SK-N-SH (cell line): ENCODE data around the gene TAS2R50. TPM values are rescaled to one million over a fixed set of nuclear protein-coding genes. Genes with fewer than 3 reads are reported as not detected.

ENCODE experiments used
- CTCF ChIA-PET: fragments of 300-600, 350-600 bp; formaldehyde crosslinking; extraction: SDS; loops from one replicate; lab custom pipeline; 2021; lab: Yijun Ruan, JAX
- POLR2A ChIA-PET: fragments of 350-600 bp; sonication (Branson Sonifier 250); formaldehyde crosslinking; extraction: SDS; loops from one replicate; lab custom pipeline; 2020; ENCODE audit warnings: antibody characterized with exemption, inconsistent platforms; lab: Yijun Ruan, JAX
- DNase-seq: peaks from one replicate; pipeline ENCODE4 v3.0.0; 2012
- H2AFZ ChIP-seq: fragments of 200-600 bp; sonication (generic); 2 replicates; pipeline ENCODE4 v1.8.1; 2016; ENCODE audit warnings: antibody characterized with exemption, mild to moderate bottlenecking, low read depth
- H3F3A ChIP-seq: fragments of 200-600 bp; sonication (generic); replicated peaks from 2 replicates; pipeline ENCODE3; 2016; ENCODE audit warnings: antibody characterized with exemption, mild to moderate bottlenecking; ENCODE audit not compliant: insufficient read depth
- H3K27ac ChIP-seq, 2 experiments: fragments of 200-500 bp in 1 of 2; fragments of 200-600 bp in 1 of 2; sonication (Bioruptor generic) in 1 of 2; sonication (generic), shearing (Covaris generic) in 1 of 2; 2 replicates each; pipeline versions ENCODE4 v1.5.1 to v1.6.1; 2014 to 2016; ENCODE audit warnings: low read depth in 2 of 2, inconsistent platforms in 1 of 2, low read length in 1 of 2, mild to moderate bottlenecking in 1 of 2, mixed read lengths in 1 of 2
- H3K27me3 ChIP-seq: fragments of 200-600 bp; sonication (generic), shearing (Covaris generic); 2 replicates; pipeline ENCODE4 v1.6.1; 2016; ENCODE audit warnings: mixed run types; ENCODE audit not compliant: insufficient read depth
- H3K36me3 ChIP-seq, 2 experiments: fragments of 200-500 bp in 1 of 2; fragments of 200-600 bp in 1 of 2; sonication (Bioruptor generic) in 1 of 2; sonication (generic) in 1 of 2; replicated peaks in 1 of 2; 2 replicates each; pipeline versions ENCODE3 to v1.5.1; 2014 to 2016; ENCODE audit warnings: low read length in 1 of 2, mild to moderate bottlenecking in 1 of 2; ENCODE audit not compliant: insufficient read depth in 2 of 2, control insufficient read depth in 1 of 2
- H3K4me1 ChIP-seq, 2 experiments: fragments of 200-500 bp in 1 of 2; fragments of 200-600 bp in 1 of 2; sonication (Bioruptor generic) in 1 of 2; sonication (generic), shearing (Covaris generic) in 1 of 2; 2 replicates each; pipeline versions ENCODE4 v1.5.1 to v1.6.1; 2014 to 2016; ENCODE audit warnings: low read depth in 1 of 2, low read length in 1 of 2, mixed run types in 1 of 2; ENCODE audit not compliant: insufficient read depth in 2 of 2, control insufficient read depth in 1 of 2
- H3K4me2 ChIP-seq: fragments of 200-600 bp; sonication (generic), shearing (Covaris generic); 2 replicates; pipeline ENCODE4 v1.6.1; 2017; ENCODE audit warnings: mixed run types
- H3K4me3 ChIP-seq, 2 experiments: fragments of 200-500 bp in 1 of 2; fragments of 200-600 bp in 1 of 2; sonication (Bioruptor generic) in 1 of 2; sonication (generic), shearing (Covaris generic) in 1 of 2; 2 replicates each; pipeline versions ENCODE4 v1.5.1 to v1.8.1; 2014 to 2016; ENCODE audit warnings: low read depth in 2 of 2, inconsistent platforms in 1 of 2, low read length in 1 of 2, mild to moderate bottlenecking in 1 of 2, mixed read lengths in 1 of 2, moderate library complexity in 1 of 2
- H3K79me2 ChIP-seq: fragments of 200-600 bp; sonication (generic); 2 replicates; pipeline ENCODE4 v1.8.1; 2017; ENCODE audit warnings: mild to moderate bottlenecking; ENCODE audit not compliant: insufficient read depth
- H3K9ac ChIP-seq: fragments of 200-600 bp; sonication (generic); 2 replicates; pipeline ENCODE4 v1.6.1; 2017; ENCODE audit warnings: mixed run types
- H3K9me2 ChIP-seq: fragments of 200-600 bp; sonication (generic); 2 replicates; pipeline ENCODE4 v1.6.1; 2017; ENCODE audit warnings: mixed run types
- H3K9me3 ChIP-seq: fragments of 200-600 bp; sonication (generic); 2 replicates; pipeline ENCODE4 v1.6.1; 2017; ENCODE audit warnings: mixed run types, mild to moderate bottlenecking, moderate library complexity
- H4K20me1 ChIP-seq: fragments of 200-600 bp; sonication (generic); 2 replicates; pipeline ENCODE4 v1.6.1; 2017; ENCODE audit warnings: mild to moderate bottlenecking, mixed run types; ENCODE audit not compliant: insufficient read depth
- CHD2 ChIP-seq: fragments of 150-350 bp; IDR thresholded peaks from 2 replicates; pipeline ENCODE4 v1.6.1; 2018; ENCODE audit warnings: low read length; ENCODE audit not compliant: partially characterized antibody
- FOXJ3 ChIP-seq: sonication (generic); formaldehyde crosslinking; IDR thresholded peaks from 2 replicates; pipeline ENCODE4 v1.5.1; 2020; ENCODE audit warnings: mild to moderate bottlenecking, missing genetic modification reagents
- FOXM1 ChIP-seq: IDR thresholded peaks from 2 replicates; pipeline ENCODE4 v1.4.0; 2012; ENCODE audit warnings: low read depth, mild to moderate bottlenecking
- GABPA ChIP-seq: IDR thresholded peaks from 2 replicates; pipeline ENCODE4 v1.4.0; 2012; ENCODE audit warnings: low read depth, mild to moderate bottlenecking
- JUND ChIP-seq: IDR thresholded peaks from 2 replicates; pipeline ENCODE4 v1.4.0; 2012
- MXI1 ChIP-seq: IDR thresholded peaks from 2 replicates; pipeline ENCODE4 v1.6.1; 2012; ENCODE audit warnings: mild to moderate bottlenecking, low read depth, low read length, improper control_type of control experiment
- NFIC ChIP-seq: IDR thresholded peaks from 2 replicates; pipeline ENCODE4 v1.4.0; 2012; ENCODE audit warnings: borderline replicate concordance
- RAD21 ChIP-seq: IDR thresholded peaks from 2 replicates; pipeline ENCODE4 v1.6.1; 2012; ENCODE audit warnings: mild to moderate bottlenecking, low read length
- RCOR1 ChIP-seq: fragments of 150-350 bp; IDR thresholded peaks from 2 replicates; pipeline ENCODE4 v1.6.1; 2017; ENCODE audit warnings: antibody characterized with exemption, low read length
- RFX5 ChIP-seq: IDR thresholded peaks from 2 replicates; pipeline ENCODE4 v1.6.1; 2012; ENCODE audit warnings: mild to moderate bottlenecking, improper control_type of control experiment, low read length
- RXRA ChIP-seq: IDR thresholded peaks from 2 replicates; pipeline ENCODE4 v1.4.0; 2012; ENCODE audit warnings: low read depth, mild to moderate bottlenecking, borderline replicate concordance
- SIN3A ChIP-seq: IDR thresholded peaks from 2 replicates; pipeline ENCODE4 v1.6.1; 2012; ENCODE audit warnings: low read depth, mild to moderate bottlenecking, low read length, moderate library complexity, borderline replicate concordance
- SMC3 ChIP-seq: IDR thresholded peaks from 2 replicates; pipeline ENCODE4 v1.6.1; 2012; ENCODE audit warnings: low read depth, low read length, improper control_type of control experiment
- TAF1 ChIP-seq: IDR thresholded peaks from 2 replicates; pipeline ENCODE4 v1.6.1; 2012; ENCODE audit warnings: low read depth, mild to moderate bottlenecking, low read length, moderate library complexity, borderline replicate concordance
- TCF12 ChIP-seq: IDR thresholded peaks from 2 replicates; pipeline ENCODE4 v1.4.0; 2012
- TEAD4 ChIP-seq: IDR thresholded peaks from 2 replicates; pipeline ENCODE4 v1.4.0; 2012; ENCODE audit warnings: mild to moderate bottlenecking, borderline replicate concordance; ENCODE audit not compliant: insufficient read depth
- YY1 ChIP-seq: IDR thresholded peaks from 2 replicates; pipeline ENCODE4 v1.4.0; 2012; ENCODE audit warnings: low read depth, mild to moderate bottlenecking
- WGBS: methylation state at CpG from one replicate; pipeline ENCODE4 v1.1.6; 2017; ENCODE audit warnings: low lambda C conversion rate; 5-methylcytosine and 5-hydroxymethylcytosine counted together
- polyA plus RNA-seq, 3 experiments: library from polyadenylated mRNA; depleted of rRNA; stranded (reverse); fragments of >200 nt; gene quantifications; 2 replicates each; pipeline ENCODE4 v1.2.3, GENCODE V29; 2012
- TF ChIP-seq, protein P1 (sequence below): IDR thresholded peaks from 2 replicates; pipeline ENCODE4 v1.6.1; 2012; ENCODE audit warnings: mild to moderate bottlenecking, low read depth, low read length, moderate library complexity
- TF ChIP-seq, protein P2 (sequence below): fragments of 200-600 bp; sonication (generic); IDR thresholded peaks from 2 replicates; pipeline ENCODE4 v1.6.1; 2017; ENCODE audit warnings: antibody characterized with exemption, mild to moderate bottlenecking, moderate library complexity
- TF ChIP-seq, protein P3 (sequence below): fragments of 150-350 bp; IDR thresholded peaks from 2 replicates; pipeline ENCODE4 v1.6.1; 2016; ENCODE audit warnings: mild to moderate bottlenecking, low read depth, low read length
- TF ChIP-seq, protein P4 (sequence below): IDR thresholded peaks from 2 replicates; pipeline ENCODE4; 2012

Gene TAS2R50
- polyA plus RNA-seq, 1 of the 3 experiments (the other 2 are of a cell fraction): 0.05 TPM

DNA sequence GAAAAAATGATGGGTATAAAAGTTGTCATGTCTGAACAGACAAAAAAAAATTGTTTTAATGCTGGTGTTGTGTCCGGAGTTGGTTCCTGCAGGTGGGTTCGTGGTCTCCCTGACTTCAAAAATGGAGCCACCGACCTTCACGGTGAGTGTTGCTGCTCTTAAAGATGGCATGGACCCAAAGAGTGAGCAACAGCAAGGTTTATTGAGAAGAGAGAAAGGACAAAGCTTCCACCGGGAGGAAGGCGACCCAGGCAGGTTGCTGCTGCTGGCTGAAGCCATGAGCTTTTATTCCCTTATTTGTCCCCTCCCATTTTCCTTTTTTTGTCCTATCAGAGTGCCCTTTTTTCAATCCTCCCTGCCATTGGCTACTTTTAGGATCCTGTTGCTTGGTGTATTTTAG, 44.6 kb upstream of the TAS2R50 start, which contains the start of gene TAS2R31:
Gene TAS2R31, minus strand, starts transcription at position 101 of the 400 bp plus-strand sequence. Its CDS starts 72 bp downstream, at position 29.
- Histone ChIP-seq H3K9ac (no peak within 1 kb of the TSS), H2AFZ (no peak within 1 kb of the TSS), H3K79me2 (no peaks in the 10 kb centered on the region; the same call in 1 of the 2 replicates), H3K4me3 (no peak within 1 kb of the TSS), H3K27me3 (no peaks in the 10 kb centered on the region), H3K9me3 (no peaks in the 10 kb centered on the region), H3K4me2 (no peak within 1 kb of the TSS), H3K36me3 (peaks cover 13 to 24% of the 10 kb centered on the region in 2 experiments), H4K20me1 (no peaks in the 10 kb centered on the region), H3K27ac (no peak within 1 kb of the TSS), H3K4me1 (no peaks in the 10 kb centered on the region), H3F3A (no peaks in the 10 kb centered on the region), H3K9me2 (no peaks in the 10 kb centered on the region)
- TF ChIP-seq JUND (no peak), TAF1 (no peak), FOXJ3 (CRISPR knock-in tag) (no peak), CHD2 (no peak), GABPA (no peak), SIN3A (no peak), FOXM1 (no peak), SMC3 (no peak), RAD21 (no peak)
- TF ChIP-seq, protein P1, sequence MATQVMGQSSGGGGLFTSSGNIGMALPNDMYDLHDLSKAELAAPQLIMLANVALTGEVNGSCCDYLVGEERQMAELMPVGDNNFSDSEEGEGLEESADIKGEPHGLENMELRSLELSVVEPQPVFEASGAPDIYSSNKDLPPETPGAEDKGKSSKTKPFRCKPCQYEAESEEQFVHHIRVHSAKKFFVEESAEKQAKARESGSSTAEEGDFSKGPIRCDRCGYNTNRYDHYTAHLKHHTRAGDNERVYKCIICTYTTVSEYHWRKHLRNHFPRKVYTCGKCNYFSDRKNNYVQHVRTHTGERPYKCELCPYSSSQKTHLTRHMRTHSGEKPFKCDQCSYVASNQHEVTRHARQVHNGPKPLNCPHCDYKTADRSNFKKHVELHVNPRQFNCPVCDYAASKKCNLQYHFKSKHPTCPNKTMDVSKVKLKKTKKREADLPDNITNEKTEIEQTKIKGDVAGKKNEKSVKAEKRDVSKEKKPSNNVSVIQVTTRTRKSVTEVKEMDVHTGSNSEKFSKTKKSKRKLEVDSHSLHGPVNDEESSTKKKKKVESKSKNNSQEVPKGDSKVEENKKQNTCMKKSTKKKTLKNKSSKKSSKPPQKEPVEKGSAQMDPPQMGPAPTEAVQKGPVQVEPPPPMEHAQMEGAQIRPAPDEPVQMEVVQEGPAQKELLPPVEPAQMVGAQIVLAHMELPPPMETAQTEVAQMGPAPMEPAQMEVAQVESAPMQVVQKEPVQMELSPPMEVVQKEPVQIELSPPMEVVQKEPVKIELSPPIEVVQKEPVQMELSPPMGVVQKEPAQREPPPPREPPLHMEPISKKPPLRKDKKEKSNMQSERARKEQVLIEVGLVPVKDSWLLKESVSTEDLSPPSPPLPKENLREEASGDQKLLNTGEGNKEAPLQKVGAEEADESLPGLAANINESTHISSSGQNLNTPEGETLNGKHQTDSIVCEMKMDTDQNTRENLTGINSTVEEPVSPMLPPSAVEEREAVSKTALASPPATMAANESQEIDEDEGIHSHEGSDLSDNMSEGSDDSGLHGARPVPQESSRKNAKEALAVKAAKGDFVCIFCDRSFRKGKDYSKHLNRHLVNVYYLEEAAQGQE: no peak
- 98% methylated on average over 6 of the region's 6 CpGs for WGBS
- ChIA-PET POLR2A (no interaction called here), CTCF (no interaction called here)
- DNase-seq: no peak

DNA sequence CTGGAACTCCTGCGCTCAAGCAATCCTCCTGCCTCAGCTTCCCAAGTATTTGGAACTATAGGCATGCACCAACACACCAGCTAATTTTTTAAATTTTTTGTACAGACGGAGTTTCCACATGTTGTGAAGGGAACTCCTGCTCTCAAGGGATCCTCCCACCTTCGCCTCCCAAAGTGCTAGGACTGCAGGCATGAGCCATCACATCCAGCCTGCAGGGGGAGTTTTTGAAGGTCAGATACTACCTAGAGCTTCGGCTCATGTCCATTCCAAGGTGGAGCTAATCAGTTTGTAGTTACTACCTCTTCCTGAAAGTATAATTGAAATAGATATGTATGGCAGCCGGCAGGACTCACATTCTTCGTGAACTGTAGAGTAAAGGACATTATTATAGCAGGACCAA, 39.4 kb upstream of the TAS2R50 start:
- no peaks in the 10 kb centered on the region for H3K4me1 ChIP-seq
- POLR2A ChIA-PET: no interaction called here
- TF ChIP-seq FOXJ3 (CRISPR knock-in tag): no peak
- no peak for TF ChIP-seq MXI1
- TF ChIP-seq, protein P2, sequence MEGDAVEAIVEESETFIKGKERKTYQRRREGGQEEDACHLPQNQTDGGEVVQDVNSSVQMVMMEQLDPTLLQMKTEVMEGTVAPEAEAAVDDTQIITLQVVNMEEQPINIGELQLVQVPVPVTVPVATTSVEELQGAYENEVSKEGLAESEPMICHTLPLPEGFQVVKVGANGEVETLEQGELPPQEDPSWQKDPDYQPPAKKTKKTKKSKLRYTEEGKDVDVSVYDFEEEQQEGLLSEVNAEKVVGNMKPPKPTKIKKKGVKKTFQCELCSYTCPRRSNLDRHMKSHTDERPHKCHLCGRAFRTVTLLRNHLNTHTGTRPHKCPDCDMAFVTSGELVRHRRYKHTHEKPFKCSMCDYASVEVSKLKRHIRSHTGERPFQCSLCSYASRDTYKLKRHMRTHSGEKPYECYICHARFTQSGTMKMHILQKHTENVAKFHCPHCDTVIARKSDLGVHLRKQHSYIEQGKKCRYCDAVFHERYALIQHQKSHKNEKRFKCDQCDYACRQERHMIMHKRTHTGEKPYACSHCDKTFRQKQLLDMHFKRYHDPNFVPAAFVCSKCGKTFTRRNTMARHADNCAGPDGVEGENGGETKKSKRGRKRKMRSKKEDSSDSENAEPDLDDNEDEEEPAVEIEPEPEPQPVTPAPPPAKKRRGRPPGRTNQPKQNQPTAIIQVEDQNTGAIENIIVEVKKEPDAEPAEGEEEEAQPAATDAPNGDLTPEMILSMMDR: no peak
- TF ChIP-seq NFIC: no peak
- no peak for TF ChIP-seq RFX5
- TF ChIP-seq RXRA: no peak
- TF ChIP-seq CHD2: no peak
- TF ChIP-seq, protein P3, sequence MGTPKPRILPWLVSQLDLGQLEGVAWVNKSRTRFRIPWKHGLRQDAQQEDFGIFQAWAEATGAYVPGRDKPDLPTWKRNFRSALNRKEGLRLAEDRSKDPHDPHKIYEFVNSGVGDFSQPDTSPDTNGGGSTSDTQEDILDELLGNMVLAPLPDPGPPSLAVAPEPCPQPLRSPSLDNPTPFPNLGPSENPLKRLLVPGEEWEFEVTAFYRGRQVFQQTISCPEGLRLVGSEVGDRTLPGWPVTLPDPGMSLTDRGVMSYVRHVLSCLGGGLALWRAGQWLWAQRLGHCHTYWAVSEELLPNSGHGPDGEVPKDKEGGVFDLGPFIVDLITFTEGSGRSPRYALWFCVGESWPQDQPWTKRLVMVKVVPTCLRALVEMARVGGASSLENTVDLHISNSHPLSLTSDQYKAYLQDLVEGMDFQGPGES: no peak
- no peak for TF ChIP-seq SIN3A
- TF ChIP-seq TEAD4: no peak
- no peak for TF ChIP-seq TCF12
- no peak for TF ChIP-seq TAF1
- TF ChIP-seq FOXM1: no peak
- TF ChIP-seq RCOR1: no peak
- no peak for TF ChIP-seq YY1
- no peak for TF ChIP-seq JUND
- TF ChIP-seq, protein P4, sequence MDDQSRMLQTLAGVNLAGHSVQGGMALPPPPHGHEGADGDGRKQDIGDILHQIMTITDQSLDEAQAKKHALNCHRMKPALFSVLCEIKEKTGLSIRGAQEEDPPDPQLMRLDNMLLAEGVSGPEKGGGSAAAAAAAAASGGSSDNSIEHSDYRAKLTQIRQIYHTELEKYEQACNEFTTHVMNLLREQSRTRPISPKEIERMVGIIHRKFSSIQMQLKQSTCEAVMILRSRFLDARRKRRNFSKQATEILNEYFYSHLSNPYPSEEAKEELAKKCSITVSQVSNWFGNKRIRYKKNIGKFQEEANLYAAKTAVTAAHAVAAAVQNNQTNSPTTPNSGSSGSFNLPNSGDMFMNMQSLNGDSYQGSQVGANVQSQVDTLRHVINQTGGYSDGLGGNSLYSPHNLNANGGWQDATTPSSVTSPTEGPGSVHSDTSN: no peak
- TF ChIP-seq SMC3: no peak
- no peak for TF ChIP-seq RAD21

More for the DNA sequence above, 39.4 kb upstream of the TAS2R50 start:
- Histone ChIP-seq H3K36me3 (peaks cover 13 to 28% of the 10 kb centered on the region in 2 experiments), H2AFZ (no peak overlapping the region), H3K9me2 (no peaks in the 10 kb centered on the region), H3K27ac (no peak overlapping the region), H3K27me3 (no peaks in the 10 kb centered on the region), H3K79me2 (no peaks in the 10 kb centered on the region), H4K20me1 (no peaks in the 10 kb centered on the region), H3F3A (no peaks in the 10 kb centered on the region), H3K9ac (no peak overlapping the region), H3K4me3 (no peak overlapping the region), H3K9me3 (peaks cover 4% of the 10 kb centered on the region; the same call in 1 of the 2 replicates), H3K4me2 (no peak overlapping the region)
- DNase-seq: no peak
- WGBS: 93% methylated on average over 6 of the region's 6 CpGs
- CTCF ChIA-PET: no interaction called here
